Stimulated activated CD4-positive, alpha-beta T cell treated with anti-CD3 and anti-CD28 coated beads, Interleukin-2, amount 100 ng/mL, for 48 hours (primary cell): Measurements from ENCODE around the gene GNPTG.

Experiments used
- DNase-seq, 2 donors: peaks; one replicate each; pipeline ENCODE4 v3.0.0-alpha.2; 2020

The GNPTG gene

DNA sequence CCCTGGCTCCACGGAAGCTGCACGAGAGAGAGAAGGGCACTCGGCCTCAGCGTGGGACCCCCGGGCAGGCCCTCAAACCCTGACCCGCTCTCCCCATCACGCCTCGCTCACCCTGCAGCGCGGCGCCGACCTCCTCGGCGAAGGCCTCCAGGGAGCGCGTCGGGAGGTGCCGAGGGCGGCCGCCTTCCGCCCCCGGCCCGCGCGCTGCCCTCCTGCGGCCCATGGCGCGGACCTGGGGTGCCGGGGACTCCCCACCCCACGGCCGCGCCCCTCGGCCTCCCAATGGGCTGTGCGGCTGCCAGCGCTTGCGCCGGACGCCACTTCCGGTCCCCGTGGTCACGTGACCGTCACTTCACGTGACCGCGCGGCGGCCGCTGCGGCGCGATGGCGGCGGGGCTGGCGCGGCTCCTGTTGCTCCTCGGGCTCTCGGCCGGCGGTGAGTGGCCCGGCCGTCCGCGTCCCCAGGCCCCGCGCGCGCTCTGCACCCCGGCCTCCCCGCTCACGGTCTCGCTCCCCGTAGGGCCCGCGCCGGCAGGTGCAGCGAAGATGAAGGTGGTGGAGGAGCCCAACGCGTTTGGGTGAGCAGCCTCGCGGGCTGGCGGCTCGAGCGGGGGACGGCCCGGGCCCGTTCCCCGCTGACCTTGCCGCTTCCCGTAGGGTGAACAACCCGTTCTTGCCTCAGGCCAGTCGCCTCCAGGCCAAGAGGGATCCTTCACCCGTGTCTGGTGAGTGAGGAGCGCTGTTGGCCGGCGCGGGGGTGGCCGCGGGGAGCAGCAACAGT lies at the start of gene GNPTG, which contains the start of gene TSR3:
GNPTG (plus strand) TSS at position 350 of the 781 bp plus-strand sequence; CDS start at position 385, 35 bp downstream.
TSR3 (minus strand) TSS at position 297 of the 781 bp plus-strand sequence; CDS start at position 223, 74 bp downstream.
- peak; percentile 76 to 88 for DNase-seq

DNA sequence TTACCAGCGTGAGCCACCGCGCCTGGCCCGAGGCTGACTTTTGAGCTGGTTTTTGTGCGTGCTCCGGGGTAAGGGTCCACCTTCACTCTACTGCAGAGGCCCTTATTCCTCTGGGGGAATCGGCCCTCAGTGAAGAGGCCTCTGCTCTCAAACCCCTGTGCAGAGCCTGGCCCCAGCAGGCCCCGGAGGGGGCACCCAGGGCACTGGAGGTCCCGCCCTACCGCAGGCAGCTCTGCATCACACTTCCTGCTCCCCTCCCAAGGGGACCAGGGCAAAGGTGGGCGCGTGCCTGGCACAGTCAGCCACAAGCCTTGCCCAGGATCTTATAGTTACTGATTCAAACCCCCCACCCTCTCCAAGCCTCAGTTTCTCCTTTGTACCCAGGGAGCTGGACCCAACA lies 45.9 kb upstream of the GNPTG start:
- DNase-seq: no peak

DNA sequence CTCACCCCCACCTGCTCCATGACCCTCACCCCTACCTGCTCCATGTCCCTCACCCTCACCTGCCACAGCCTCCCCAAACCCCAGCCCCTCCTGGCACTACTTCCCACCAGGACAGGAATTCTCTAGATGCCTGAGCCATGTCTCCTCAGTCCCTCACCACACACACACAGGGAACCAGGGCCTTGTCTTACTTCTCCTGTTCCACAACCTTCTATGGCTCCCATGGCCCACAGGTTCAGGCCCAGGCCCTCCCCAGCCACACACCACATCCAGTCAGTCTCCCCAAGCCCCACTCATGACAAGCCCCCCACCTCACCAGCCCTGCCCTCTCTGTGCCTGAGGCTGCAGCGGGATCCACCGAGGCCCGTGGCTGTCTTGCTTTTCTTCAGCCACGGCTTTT lies 45.4 kb upstream of the GNPTG start:
- no peak for DNase-seq

DNA sequence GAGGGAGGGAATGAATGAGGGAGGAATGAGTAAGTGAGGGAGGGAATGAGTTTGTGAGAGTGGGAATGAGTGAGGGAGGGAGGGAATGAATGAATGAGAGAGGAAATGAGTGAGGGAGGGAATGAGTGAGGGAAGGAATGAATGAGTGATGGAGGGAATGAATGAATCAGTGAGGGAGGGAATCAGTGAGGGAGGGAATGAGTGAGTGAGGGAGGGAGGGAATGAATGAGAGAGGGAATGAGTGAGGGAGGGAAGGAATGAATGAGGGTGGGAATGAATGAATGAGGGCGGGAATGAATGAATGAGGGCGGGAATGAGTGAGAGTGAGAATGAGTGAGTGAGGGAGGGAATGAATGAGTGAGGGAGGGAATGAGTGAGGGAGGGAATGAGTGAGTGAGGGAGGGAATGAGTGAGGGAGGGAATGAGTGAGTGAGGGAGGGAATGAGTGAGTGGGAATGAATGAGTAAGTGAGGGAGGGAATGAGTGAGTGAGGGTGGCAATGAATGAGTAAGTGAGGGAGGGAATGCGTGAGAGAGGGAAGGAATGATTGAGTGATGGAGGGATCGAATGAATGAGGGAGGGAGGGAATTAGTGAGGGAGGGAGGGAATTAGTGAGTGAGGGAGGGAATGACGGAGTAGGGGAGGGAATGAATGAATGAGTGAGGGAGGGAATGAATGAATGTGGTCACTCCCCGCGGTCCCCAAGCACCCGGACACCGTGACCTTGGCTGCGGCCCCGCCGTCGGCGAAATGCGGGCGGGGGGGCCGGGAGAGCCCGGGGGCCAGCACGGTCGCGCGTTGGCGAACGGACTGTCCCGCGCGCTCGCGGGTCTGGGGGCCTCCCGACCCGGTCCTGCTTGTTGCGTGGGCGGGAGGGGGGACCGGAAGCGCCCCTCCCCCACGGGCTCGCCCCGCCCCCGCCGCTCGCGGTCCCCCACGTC lies 43.4 kb upstream of the GNPTG start:
- no peak for DNase-seq

DNA sequence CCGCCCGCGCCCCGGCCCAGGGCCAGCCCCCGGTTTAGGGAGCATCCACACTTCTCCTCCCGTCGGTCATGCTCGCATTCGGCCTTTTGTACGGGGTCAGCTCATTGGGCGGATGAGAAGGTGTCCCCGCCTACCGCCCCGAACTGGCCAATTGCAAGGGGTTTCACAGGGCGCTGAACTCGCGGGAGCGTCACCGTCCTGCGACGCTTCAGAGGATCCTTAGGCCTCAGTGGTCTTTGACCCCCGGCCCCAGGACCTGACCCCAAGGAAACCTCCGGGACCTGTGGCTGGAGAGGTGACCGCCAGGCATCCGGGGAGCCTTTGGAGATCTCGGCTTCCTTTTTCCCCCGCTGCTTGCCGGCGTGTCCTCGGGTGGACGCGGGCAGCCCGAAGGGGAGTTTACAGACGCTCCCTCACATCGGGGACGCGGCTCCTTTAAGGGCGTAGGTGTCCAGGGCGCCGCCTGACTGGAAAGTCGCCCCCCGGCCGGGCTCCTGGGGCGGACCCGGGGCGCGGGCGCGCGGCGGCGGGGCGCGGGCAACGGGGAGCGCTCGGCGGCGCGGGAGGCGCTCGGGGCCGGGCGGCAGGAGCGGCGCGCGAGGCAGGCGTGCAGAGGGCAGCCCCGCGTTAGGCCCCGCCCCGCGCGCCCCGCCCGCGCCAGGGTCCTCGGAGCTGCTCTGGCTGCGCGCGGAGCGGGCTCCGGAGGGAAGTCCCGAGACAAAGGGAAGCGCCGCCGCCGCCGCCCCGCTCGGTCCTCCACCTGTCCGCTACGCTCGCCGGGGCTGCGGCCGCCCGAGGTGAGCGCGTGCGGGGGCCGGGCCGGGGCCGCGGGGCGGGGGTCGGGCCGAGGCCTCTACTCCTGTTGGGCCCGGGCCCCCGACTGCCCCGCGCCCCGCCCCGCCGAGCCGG lies 42.5 kb upstream of the GNPTG start, which contains the start of gene UBE2I:
UBE2I (plus strand) TSS at position 660 of the 909 bp plus-strand sequence. CDS start 4,395 bp downstream, outside the sequence.
- DNase-seq: peak; percentile 98

DNA sequence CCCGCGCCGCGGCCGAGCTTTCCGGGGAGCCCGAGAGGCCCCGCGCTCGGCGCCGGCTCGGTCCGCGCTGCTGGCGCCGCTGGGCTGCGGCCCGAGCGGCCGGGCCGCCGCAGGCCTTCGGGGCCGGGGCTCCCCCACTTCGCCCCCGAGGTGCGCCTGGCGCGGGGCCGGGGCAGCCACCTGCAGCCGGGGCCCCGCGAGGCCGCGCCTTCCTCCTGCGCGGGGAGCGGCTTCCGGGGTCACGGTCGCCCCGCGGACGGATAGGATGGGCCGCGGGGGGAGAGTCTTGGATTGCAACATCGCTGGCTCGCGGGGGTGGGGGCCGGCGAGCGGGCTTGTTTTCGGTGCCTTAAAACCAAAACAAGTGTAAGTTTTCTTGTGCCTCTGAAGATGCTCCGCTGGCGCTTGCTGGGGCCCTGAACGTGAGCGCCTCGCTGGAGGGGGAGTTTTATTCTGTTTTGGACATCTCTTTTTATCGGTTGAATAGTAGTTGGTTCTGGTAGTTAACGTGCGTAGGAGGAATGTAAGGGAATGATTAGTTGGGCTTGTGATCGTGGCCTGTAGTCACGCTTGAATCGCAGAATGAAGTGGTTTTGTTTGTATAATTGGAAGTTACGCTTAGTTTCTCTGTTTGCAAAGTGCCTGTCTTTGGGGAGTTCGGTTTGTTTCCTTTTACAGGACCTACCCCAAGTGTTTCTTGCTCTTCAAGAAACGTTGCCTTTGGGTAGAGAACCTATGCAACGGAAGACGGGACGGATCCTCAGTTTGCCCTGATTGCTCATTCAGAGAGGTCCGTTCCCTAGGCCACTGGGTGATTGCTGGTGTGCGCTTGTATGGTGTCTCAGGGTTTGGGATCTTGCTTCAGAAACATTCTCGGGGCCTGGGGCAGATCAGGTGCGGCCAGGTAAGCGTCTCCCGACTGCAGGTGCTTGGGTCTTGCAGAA lies 41.6 kb upstream of the GNPTG start:
- DNase-seq: peak; percentile 33 to 44

DNA sequence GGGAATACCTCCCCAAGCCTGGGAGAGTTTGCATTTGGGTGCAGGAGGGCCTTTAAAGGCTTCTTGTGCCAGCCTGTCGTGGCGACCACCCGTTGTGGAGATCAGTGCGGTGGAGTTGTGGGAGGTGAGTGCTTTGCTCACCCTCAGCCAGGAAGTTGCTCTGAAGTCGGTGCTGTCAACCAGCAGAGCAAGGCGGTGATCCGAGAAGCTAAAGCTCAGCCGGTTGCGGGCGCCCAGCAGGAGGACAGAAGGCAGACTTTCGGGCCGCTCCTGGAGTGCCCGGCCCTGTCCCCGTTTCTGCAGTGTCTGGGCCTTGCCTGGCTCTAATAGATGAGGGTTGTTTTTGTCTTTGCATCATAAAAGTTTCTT lies 40.9 kb upstream of the GNPTG start:
- DNase-seq: no peak

DNA sequence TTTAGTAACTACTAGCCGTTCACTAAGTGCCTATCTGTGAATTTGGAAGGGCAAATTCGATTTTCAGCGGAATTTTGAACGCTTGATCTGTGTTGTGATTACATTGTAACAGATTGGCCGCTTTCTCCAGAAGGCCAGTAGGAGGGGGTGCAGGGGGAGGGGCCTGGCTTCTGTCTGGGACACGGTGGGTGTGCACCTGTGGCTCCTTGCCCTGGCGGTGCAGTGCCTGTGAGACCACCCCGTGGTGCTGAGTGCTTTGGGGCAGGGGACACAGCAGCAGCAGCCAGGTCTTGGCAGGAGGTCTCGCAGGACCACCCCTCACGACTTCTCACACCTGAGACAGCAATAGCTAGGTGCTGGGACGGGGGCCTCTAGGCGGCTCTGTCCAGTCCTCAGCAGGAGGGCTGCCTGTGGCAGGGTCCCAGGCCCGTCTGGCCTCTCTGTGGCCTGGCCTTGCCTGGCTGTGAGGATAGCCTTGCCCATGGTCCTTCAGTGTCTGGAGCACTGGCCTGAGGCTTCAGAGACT lies 40.5 kb upstream of the GNPTG start:
- no peak for DNase-seq

DNA sequence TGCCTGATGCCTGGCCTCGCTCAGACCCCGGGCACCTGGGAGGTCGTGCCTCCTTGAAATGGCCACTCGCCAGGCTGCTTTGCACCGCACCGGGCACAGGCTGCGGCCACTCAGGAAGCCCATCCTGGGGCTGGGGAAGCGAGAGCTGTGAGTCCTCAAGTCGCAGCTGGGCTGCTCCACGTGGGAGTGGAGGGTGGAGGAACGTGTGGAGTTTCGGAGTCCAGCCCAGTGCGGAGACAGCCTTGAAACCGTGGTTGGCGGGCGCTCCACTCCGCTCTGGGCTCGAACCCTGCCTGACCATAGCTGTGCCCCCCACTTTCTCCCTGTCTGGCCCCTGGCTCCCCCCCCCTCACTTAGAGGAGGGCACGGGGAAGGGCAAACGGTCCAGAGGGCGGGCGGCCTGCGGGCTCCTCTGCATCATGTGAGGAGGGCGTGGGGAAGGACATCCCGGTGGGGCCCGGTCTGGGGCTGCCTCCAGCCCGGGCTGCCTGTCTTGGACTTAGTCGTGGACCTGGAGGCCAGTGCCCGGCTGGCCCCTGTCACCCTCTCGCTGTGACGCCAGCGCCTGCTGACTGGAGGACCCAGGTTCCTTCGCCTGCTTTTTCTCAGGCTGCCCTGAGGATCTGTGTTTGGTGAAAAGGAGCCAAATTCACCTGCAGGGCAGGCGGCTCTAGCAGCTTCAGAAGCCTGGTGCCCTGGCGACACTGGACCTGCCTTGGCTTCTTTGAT lies 39.8 kb upstream of the GNPTG start:
- no peak for DNase-seq

DNA sequence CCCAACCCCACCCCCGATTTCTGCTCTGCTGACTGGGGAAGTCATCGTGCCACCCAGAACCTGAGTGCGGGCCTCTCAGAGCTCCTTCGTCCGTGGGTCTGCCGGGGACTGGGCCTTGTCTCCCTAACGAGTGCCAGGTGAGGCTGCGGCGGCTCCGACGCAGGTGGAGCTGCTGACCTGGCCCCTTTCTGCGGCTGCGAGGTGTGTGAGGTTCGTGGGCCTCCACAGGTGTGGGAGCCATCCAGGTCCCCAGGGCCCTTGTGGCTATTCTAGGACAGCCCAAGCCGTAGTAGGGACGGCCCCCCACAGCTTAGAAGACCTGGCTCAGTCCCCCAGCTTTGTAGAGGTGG lies 39.3 kb upstream of the GNPTG start:
- no peak for DNase-seq

DNA sequence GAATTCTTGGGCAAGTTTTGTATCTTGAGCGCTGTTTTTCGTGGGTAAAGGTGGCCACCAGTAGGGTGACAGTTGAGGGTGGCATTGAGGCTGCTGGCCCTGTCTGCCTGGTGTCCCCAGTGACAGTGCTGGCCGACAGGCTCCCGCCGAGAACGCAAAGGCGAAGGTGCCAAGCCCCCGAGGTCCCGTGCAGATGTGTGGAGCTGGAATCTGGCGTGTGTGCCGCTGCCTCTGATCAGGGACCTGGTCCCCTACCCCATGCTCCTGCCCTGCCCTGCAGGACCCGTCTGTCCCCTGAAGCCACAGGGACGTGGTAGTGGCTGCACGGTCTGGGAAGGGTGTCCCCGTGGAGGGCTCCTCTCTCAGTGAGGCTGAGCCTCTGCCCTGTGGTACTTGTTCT lies 38.8 kb upstream of the GNPTG start:
- DNase-seq: no peak

DNA sequence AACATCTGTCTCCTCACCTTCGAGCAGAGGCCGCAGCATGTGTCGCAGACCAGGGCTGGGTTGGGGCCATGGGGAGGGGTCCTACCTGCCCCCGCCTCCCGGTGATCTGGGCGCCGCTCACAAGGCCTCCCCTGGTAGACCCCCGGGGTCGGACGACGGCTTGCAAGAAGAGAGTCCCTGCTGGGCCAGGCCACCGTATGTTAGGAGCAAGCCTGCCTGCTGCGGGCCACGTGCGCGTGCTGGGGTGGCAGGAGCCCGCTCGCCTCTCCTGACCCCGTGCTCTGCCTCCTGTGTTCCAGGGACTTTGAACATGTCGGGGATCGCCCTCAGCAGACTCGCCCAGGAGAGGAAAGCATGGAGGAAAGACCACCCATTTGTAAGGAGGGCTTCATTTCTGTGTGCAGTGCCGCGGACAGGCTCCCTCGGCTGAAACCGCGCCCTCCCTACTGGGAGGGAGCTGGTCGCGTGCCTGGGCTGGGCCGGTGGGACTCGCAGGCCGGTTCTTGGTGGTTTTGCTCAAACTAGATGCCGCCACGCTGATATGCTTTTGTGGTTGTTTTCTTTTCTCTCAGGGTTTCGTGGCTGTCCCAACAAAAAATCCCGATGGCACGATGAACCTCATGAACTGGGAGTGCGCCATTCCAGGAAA lies 37.9 kb upstream of the GNPTG start:
- no peak for DNase-seq

DNA sequence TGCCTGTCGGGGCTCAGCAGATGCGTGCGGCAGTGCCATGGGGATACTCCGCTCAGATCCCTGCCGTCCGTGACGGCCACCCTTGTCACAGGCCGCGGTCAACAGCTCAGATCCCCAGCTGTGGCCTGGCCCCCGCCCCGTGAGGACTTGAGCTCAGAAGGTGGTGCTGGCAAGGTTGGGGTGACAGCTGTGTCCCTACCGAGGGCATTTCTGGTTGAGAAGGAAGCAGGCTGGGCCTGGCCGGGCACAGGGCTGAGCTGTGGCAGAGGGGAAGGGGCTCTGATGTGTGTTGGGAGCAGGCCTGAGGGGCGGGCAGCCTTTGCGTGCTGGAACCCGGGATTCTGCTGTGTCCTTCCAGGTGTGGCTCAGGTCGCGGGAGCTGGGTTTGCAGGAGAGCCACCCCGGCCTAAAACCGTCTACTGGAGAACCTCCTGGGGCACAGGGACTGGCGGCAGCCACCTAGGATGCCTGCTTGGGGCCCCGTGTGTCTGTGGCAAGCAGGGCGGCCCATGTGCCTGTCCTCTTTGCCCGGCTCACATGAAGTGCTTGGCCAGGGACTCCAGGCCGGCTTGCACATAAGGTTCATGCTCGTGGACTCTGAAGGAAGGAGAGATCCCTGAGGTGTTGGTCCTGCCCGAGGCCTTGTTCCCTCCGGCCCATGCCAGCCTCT lies 37.2 kb upstream of the GNPTG start:
- DNase-seq: no peak

DNA sequence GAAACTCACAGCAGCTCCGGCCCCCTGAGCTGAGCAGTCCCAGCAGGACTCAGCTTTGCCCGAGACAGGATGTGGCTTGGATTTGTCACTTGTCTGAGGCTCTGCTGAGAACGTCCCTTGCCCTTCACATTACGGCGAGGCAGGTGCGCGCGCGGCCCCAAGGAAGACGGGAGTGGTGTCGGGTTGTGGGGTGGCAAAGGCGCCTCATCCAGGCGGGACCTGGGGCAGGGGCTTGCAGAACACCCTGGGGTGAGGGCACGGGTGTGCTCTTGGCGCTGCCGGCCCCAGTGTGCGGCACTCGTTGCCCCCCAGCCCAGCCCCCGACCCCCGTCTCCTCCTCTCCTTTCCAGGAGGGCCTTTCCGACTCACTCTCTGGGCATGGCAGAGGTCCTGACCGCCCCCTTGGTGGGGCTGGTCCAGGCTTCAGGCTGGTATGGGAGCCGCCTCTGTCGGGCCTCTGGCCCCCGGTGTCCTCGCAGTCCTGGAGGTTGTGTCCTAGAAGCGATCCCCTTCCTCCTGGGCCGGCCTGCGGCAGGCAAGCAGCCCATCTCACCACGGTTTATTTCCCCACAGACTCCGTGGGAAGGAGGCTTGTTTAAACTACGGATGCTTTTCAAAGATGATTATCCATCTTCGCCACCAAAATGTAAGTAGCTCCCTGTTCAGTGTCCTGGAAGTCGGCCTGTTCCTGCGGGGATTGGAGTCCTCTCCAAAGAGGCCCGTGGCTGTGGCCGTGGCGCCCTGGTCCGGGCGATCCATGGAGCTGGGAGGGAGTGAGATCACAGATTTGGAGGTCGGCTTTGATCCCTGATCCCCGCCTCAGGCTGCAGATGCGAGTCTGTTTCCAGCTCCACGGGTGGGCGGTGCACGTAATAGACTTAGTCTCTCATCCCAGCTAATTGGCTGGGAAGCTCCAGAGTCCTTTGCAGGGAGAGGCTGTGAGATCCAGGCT lies 36.4 kb upstream of the GNPTG start:
- no peak for DNase-seq

DNA sequence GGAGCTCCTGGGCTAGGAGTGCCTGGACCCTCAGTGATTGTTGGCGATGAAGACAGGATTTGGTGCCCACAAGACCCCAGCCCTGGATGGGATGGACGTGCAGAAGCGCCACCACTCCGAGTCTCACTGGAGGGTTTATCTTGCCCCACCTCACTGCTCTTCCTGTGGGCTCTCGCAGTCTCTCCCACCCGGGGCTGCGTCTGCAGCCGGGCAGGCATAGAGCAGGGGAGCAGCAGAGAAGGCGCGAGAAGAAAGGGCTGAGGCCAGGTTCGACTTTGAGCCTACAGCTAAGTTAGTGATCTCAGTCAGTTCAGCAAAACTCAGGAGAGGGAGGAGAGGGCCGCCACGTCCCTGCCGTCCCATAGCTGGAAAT lies 35.7 kb upstream of the GNPTG start:
- DNase-seq: no peak

DNA sequence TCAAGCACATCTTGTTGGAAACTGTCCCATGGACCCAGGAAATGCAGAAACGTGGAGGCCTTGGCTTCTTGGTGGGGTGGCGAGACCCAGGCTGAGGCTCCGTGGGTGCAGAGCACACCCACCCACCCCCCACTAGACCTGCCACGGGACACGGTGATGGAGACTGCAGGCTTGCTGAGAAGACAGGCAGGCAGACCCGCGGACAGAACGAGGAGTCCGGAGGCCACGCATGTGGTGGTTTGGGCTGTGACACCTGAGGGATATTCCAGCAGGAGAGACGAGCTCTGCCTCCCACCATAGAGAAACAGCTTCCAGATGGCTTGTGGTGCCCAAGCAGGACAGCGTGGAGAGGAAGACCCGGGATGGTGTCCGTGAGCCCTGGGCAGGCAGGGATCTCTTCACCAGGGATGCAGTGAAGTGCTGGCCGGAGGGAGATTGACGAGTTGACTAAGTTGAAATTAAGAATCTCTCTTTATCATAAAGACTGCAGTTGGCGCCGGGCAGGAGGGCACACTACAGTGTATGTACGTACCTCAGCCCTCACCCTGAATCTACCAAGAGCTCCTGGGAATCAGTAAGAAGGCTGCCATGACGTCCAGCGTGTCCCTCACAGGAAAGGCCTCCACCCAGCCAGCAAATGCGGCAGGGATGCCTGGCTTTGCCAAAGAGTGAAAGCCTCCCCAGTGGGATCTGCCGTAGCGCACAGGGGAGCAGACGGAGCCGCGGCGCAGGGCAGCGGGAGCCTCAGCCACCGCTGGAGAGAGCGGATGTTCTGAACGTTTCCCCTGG lies 34.1 kb upstream of the GNPTG start:
- no peak for DNase-seq

DNA sequence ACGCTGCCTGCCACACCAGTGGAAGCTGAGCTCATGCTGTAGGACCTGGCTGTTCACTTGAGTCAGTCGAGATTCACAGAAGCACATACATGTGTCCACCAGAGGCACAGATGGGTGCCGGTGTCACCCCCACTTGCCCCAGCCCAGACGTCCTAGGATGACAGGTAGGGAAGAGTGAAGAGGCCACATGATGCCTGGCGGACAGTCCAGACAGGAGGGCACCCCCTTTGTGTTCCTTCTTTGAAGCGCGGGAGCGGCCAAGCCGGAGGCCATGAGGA lies 33.5 kb upstream of the GNPTG start:
- no peak for DNase-seq

DNA sequence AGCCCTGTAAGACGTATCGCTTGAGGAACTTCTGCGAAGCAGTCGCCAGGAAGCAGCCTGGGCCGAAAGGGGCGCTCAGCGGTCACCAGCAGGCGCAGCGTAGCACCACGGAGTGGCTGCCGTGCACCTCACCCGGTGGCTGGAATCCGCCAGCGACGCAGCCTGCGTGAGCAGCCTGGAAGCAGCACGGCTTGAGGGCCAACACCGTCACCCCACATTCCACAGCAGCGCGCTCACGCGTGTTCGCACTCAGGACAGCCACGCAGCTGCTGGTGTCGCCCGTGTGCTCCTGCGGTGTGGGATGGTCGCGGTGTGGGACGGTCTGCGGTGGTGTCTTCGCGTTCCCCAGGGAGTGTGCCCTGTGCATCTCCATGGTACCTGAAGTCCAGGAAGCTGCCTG lies 32.7 kb upstream of the GNPTG start:
- DNase-seq: no peak
